ENCODE measurements around the gene VPS11. TPM values are rescaled to one million over a fixed set of nuclear protein-coding genes. Genes with fewer than 3 reads are reported as not detected.
"Not testable (repeated sequence)": the region's sequence is repeated elsewhere in the genome, so short reads cannot be mapped to it uniquely, and the experiment has no call there.

Gene VPS11
- total RNA-seq (2014; rRNA removed; shearing (Covaris generic)) = 8.9 and 11.1 TPM in 2 replicates
- 13.1 and 14.5 TPM in 2 replicates for polyA plus RNA-seq (2014; cell fraction: nucleus; rRNA removed)

DNA sequence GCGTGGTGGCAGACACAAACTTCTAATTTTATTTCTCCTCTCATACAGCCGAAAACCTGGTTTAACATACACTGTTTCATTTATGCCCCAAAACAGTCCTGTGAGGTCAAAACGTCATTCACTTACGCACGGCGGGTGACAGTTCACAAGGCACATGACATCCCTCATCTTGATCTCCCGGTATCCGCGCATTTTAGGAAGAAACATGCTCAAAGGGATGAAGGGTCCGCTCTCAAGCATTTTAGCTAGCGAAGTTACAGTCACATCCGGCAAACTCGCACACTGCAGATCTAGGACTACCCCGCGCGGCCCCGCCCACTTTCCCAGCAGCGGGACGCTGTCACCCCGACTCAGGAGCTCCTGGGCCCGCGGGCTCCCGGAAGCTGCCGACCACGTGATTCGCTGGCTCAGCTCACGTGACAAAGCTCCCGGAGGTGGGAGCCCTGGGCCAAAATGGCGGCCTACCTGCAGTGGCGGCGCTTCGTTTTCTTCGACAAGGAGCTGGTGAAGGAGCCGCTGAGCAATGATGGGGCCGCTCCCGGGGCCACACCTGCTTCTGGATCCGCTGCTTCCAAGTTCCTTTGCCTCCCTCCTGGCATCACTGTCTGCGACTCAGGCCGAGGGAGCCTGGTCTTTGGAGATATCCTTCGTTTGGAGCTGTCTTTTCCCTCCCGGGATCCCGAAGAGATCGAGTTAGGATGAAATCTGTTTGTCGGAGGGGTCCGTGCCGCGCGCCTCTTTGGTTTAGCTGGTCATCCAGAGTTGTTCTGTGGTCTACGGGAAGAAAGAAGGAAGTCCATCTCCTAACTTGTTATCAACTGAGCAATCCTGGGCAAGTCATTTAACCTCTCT, at the start of gene VPS11:
TSS of gene VPS11 (plus strand) at position 448 of the 852 bp plus-strand sequence. CDS start at position 454, 6 bp downstream.
- DNase-seq (ENCODE audit: extremely low read depth, low read depth) = peak; percentile 88

DNA sequence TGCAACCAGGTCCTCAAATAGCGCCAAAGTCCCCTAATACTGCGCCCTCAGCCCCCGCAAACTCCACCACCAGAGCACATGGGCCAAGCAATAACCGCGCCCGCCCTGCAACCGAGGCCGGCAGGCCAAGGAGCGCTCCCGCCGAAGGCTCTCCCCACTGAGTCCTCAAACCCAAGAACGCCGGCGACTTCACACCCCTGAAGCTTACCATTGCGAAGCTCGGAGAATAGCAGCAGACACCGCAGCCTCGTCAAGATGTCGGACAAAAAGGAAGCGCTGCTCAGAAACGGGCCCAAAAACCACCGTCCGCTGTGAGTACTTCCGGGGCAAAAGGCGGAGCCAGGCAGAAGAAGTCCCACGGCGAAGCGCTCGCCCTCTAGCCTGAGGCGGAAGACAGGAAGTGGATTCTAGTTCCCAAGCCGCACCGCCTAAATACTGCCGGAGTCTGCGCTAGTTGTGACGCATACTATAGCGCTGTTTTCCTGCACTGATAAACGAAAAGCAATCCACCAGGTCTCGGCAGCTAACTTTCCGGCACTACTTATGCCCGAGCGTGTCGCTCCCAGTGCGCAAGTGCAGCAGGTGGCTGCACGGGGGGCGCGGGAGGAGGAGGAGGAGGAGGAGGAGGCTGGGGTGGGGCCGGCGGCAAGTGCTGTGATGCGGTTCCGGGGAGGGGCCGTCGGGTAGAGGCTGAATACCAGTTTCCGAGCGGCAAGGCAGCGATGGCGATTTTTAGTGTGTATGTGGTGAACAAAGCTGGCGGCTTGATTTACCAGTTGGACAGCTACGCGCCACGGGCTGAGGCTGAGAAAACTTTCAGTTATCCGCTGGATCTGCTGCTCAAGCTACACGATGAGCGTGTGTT, 49.3 kb upstream of the VPS11 start, which contains the start of the genes RPS25 and TRAPPC4:
TSS of gene RPS25 (minus strand) at position 270 of the 865 bp plus-strand sequence. CDS start at position 211, 59 bp downstream.
TSS of gene TRAPPC4 (plus strand) at position 693 of the 865 bp plus-strand sequence. CDS start at position 723, 30 bp downstream.
- peak; percentile 92 for DNase-seq (ENCODE audit: extremely low read depth, low read depth)

DNA sequence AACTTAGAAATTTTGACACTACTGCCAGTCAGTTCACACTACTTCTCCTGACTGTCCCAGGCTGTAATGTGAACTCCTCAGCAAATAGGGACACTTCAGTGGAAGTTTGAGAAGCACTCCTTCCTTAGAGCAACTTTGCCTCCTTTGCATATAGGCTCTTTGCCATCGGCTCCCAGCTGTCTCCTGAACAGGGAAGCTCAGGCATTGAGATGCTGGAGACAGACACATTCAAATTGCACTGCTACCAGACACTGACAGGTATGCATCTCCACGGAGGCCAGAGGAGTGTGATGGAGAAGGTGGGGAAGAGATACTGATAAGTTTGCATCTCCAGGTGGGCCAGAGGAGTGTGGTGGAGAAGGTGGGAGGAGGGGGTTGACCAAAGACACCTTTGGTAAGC, 47.6 kb upstream of the VPS11 start:
- no peak for DNase-seq (ENCODE audit: extremely low read depth, low read depth)

DNA sequence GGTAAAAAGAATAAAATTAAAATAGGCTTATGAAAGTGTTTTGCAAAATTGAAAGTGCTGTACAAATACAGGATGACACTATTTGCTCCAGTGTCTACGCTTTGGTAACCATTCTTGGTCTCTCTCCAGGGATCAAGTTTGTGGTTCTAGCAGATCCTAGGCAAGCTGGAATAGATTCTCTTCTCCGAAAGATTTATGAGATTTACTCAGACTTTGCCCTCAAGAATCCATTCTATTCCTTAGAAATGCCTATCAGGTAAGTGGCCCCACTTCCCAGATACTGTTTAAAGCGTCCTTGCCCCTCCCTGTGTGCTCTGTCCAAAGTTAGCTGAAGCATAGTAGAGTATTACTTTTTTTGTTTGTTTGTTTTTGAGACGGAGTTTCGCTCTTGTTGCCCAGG, 46.0 kb upstream of the VPS11 start:
- DNase-seq (ENCODE audit: extremely low read depth, low read depth) = no peak

DNA sequence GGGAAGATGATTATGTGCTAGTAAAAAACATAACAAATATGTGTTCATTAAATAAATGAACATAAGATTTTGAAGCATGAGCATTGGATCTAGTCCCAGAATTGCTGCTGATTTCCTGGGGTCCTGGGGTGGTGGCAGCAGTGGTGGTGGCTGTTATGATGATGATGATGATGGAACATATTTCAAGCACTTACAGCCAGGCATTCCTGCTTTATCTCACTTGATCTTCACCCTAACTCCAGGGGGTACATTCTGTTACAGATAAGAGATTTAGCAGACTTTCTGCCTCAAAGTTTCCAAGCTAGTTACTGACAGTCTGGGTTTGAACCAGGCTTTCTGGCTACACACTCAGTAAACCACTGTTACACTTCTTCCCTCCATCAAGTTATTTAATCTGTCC, 43.9 kb upstream of the VPS11 start:
- no peak for DNase-seq (ENCODE audit: extremely low read depth, low read depth)

DNA sequence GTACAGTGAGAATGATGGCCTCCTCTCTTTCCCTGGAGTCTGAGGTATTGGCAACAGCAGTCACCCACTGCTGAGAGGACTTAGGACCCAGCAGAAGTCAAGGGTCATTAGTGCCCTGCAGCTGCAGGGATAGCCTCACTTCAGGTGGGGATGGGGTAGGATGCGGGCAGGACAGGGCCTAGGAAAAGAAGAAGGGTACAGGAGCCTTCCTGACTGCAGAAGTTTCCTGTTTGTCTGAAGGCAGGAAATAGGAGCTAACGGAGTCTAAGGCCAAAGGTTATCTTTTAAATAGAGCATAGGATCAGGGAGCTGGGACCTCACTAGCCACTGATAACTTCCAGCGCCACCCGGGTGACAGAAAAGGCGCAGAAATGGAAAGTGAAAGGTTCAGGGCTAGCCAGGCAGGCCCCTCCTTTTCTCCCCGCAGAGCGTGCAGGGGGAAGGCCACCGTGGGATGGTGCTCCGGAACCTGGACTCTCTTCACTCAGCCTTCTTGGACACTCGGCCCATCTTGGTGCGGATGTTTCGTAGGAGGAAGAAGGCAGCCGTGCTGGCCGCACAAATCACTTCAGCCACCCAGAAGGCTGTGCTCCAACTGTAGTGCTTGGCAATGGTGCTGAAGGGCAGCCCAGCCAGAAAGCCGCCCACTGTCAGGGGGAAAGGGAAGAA, 43.1 kb upstream of the VPS11 start:
- no peak for DNase-seq (ENCODE audit: extremely low read depth, low read depth)

DNA sequence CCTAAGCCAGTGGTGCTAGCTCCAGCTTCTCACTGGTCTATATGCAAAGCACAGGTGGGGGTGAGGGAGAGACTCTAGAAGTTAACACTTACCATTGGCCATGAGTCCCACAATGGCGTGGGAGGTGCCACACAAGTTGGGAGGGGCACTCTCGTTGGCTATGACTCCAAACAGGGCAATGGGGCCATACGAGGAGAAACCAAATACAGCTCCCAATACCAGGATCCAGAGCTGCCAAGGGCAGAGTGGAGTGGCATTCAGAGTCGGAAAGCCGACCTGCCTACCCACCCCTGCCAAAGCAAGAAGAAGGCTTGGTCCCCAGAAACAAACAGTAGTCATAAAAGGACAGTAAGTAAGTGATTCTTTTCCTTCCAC, 42.5 kb upstream of the VPS11 start:
- DNase-seq (ENCODE audit: extremely low read depth, low read depth) = no peak

DNA sequence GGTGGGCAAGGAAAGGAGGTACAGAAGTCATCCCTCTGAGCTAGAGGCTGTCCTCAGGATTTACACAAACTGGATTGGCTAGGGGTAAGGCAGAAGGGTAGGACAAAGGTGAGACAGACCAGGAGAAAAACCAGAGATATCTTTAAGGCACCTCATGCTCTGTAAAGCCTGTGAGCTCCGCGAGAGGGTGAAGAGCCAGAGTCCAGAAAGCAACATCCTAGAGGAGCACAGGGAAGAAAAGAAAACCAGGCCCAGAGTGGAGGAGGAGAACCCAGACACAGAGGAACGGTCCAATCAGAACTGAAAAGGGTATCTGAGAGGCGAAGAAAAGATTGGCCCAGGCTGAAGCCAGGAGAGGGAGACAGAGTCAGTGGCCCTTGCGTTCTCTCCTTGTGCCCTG, 42.1 kb upstream of the VPS11 start:
- no peak for DNase-seq (ENCODE audit: extremely low read depth, low read depth)

DNA sequence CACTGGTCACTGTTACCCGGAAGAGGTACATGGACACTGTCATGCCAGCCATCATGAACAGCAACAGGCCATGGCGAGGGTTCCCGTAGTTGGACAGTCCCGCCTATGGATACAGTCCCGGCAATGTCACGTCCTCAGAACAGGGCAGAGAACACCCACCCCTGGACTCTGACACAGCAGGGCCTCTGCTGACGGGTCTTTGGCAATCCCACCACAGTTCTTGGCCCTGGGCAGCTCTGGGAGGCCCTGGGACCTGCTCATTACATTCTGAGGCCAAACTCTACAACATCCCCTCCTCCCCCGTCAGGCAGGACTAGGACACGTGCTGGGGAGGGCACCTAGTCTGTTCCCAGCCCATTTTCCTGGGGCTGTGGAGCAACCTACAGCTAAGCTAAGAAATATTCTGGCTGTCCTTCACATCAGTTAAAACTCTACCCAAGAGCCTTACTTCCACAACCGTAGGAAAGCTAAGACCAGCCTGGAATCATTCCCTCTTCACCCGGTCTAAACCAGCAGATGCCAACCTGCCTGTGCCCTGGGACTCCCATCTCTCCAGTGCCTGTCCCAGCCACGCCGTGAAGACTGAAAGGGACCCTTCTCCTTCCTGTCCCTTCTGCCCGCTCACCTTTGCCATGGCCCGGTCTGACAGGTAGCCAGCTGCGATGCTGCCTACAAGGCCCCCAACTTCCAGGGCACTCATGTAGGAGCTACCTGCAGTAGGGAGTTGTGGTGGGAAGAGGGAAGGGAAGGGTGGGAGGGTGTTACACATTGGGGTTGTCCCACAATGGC, 41.4 kb upstream of the VPS11 start:
- DNase-seq (ENCODE audit: extremely low read depth, low read depth) = no peak

DNA sequence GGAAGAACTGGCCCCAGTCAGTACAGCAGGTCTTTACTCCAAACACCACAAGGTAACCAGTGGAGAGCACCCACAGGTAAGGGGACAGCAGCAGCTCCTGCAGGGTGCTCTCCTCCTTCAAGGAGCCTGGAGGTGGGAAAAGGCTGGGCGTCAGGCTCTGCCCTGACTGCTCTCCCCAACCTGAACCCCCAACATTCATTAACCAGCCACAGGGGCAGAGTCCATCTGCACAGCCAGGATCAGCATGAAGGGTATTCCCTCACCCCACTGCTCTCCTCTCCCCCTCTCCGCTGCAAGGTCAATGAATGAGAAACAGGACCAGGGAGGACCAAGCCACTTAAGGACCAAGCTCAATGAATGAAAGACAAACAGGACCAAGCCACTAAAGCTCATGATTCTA, 40.6 kb upstream of the VPS11 start:
- DNase-seq (ENCODE audit: extremely low read depth, low read depth) = no peak

DNA sequence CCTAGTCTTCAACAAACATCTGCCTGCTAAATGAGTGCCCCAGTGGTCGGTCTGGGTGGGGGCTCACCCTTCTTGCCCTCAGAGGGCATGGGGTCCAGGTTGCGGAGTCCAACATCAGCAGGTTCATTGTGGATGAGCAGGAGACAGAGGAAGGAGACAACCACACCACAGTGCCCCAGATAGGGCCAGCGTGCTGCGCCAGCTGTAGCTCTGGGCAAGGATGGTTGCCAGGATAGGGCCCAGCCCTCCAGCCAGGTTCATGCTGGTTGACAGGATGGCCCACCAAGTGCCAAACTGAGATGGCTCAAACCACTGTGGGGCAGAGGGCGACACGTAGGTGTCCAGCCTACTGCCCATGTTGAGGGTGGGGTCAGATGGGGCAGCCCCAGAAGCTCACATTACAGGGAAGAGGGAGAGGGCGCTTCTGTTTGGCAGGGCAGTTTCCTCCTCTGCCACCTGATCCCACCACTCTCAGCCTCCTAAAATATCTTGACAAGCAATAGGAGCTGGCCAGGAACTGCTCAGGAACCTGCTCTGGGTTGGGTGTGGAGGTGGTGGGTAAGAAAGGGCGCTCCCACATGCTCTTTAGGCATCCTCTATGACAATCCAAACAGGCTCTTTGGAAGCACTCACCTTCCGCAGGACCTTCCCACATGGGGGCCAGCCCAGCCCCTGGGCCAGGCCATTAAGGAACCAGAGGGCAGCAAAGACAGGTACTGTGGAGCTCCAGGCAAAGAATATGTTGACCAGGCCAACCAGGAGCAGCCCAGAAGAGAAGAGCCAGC, 39.9 kb upstream of the VPS11 start:
- no peak for DNase-seq (ENCODE audit: extremely low read depth, low read depth)

DNA sequence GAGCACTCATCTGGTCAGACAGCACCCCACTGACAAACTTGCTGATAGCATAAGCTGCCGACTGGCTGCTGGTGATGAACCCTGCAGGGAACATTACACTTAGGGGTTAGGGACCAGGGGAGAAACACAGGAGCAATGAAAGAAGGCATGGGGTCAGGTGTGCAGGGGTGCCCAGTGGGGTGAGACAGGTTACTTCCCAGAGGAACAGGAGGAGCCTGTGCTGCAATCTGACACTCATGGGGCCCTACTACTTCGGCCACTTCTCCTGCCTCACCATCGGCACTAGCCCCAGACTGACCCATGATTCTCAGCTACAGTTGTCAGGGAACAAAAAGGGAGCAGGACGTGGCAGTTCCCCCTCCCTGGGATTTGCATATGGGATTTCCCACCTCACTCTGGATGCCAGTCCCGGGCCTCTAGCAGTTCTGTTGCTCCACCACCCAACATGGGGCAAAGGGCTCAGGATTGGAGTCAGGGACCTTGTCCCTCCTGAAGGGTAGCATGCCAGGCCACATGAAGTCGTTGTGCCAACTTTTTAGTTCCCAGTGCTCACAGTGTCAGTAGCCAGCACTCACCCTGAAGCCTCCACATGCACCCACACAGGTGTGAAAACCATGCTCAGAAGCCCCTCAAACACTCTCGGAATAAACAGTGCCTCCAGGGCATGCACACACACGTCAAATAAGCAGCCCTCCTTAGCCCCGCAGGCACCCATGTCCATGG, 39.1 kb upstream of the VPS11 start:
- no peak for DNase-seq (ENCODE audit: extremely low read depth, low read depth)

DNA sequence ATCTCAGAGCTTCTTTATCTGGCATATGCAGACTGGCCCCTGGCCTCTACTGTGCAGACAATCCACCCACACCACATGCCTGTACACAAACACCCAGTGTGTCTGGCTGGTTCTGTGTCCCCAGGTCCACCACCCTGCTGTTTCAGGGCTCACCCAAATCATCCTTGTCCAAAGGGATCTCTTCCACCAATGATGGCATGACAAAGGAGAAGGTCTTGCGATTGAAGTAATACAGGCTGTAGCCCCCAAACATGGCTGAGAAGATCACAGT, 38.6 kb upstream of the VPS11 start:
- DNase-seq (ENCODE audit: extremely low read depth, low read depth) = no peak

DNA sequence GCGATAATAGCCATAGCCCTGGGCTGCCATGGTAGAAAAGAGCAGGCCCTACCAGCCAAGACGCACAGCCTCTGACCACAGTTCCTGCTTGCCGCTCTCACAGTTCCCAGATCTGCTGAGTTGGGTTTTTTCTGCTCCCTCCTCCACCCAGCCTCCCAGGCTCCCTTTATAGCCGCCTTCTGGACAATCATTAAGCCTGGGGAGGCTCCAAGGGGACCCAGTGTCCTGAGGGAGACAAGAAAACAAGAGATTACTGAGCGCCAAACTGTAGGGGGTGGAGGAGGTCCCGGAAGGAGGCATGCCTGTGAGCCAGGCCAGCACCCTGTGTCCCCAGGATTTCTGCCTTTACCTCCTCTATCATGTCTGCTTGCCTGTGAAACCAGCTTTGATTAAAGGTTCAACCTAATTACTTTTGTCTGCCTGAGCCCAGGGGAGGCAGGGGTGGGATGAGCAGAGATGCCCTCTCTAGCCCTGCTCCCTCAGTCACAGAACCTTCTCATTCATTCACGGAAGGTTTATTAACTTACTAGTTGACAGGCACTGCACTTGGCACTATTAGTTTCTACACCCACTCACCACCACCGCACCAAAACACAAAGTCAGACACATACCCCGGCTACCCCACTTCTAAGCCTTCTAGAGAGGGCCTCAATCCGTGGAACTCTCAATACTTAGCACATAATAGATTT, 38.1 kb upstream of the VPS11 start:
- DNase-seq (ENCODE audit: extremely low read depth, low read depth) = no peak

DNA sequence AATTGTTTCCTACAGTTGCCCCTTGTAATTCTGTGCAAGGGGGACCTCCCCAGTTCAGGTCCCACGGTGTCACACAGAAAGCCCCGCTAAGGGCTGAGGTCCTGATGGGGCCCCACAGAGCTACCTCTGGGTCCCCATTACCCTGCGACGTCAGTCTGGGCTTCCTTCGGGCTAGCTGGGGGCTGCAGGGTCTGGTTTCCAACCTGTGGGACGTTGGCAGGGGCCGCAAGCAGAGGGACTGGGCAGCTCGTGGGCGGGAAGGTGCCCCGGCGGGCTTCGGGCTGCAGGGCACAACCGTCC, 37.6 kb upstream of the VPS11 start:
- DNase-seq (ENCODE audit: extremely low read depth, low read depth) = no peak

DNA sequence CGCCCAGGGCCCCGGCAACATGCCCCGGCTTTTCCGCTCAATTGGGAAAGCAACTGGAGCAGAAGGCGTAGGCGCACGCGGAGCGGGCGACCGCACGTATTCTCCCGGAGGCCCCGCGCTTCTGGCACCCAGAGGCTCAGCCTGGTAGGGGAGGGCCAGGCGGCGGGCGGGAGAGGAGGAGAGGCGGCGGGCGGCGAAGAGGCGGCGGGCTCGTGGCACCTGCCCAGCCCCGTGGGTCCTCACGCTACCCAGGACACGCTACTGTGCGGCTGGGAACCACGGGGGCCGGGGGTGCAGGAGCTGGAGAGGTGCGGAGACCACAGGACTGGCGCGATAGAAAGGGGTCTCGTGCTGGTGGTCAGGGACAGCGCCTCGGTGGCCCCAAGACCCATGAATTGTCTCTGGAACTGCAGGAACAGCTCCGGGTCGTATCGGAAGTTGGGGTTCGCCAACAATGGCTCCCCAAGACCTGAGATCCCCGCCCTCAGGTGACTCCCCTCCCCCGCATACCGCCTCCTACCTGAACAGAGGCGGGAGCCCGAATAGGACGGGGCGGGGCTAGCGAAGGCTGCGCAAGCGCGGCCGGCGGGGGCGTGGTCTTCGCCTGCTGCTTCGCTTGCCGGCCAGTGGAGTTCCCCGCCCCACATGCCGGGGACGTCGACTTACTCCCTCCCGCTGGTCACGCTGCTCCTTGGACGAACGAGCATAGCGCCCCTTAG, 37.1 kb upstream of the VPS11 start, which contains the start of gene SLC37A4:
TSS of gene SLC37A4 (minus strand) at position 549 of the 719 bp plus-strand sequence.
- DNase-seq (ENCODE audit: extremely low read depth, low read depth) = peak; percentile 94

DNA sequence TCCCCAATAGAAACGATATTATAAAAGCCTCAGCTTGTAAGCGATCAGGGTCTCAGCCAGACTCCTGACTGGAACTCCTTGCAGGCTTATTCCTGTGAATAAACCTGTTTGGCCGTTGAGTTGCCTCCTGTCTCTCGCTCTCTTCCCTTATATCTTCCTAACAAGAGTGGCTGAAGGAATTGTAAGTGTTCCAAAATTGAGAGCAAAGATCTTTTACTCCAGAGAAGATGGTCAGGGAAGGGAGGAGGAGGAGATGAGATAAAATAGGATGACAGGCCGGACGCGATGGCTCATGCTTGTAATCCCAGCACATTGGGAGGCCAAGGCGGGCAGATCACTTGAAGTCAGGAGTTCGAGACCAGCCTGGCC, 35.7 kb upstream of the VPS11 start:
- no peak for DNase-seq (ENCODE audit: extremely low read depth, low read depth)

DNA sequence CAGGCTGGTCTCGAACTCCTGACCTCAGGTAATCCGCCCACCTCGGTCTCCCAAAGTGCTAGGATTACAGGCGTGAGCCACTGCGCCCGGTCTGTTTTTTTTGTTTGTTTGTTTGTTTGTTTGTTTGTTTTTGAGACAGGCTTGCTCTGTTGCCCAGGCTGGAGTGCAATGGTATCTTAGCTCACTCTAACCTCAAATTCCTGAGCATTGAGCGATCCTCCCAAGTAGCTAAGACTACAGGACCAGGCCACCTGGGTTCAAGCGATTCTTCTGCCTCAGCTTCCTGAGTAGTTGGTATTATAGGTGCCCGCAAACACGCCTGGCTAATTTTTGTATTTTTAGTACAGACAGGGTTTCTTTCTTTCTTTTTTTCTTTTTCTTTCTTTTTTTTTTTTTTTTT, 34.2 kb upstream of the VPS11 start:
- not testable (repeated sequence) for DNase-seq (ENCODE audit: extremely low read depth, low read depth)
